ENCODE data around the gene ADAM12.

DNA sequence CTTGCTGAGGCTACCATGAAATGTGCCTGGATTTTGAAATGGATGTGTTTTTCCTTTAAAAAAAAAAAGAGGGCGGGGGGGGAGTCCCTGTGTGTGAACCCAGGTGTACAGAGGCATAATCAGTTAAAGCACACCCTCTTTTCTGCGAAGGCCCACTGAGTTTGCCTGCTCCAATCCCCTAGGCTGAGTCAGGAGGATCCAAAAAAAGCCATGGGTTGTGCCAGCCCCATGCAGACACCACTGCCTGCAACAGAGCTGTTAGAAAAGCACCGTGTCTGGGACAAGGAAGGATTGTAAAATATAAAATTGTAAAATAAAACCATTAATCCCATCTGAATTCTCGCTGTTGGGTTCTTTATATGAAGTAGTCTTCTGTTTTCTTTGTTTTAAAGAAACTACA is 217.9 kb downstream of the ADAM12 start:
- TF ChIP-seq, protein P1, sequence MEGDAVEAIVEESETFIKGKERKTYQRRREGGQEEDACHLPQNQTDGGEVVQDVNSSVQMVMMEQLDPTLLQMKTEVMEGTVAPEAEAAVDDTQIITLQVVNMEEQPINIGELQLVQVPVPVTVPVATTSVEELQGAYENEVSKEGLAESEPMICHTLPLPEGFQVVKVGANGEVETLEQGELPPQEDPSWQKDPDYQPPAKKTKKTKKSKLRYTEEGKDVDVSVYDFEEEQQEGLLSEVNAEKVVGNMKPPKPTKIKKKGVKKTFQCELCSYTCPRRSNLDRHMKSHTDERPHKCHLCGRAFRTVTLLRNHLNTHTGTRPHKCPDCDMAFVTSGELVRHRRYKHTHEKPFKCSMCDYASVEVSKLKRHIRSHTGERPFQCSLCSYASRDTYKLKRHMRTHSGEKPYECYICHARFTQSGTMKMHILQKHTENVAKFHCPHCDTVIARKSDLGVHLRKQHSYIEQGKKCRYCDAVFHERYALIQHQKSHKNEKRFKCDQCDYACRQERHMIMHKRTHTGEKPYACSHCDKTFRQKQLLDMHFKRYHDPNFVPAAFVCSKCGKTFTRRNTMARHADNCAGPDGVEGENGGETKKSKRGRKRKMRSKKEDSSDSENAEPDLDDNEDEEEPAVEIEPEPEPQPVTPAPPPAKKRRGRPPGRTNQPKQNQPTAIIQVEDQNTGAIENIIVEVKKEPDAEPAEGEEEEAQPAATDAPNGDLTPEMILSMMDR (IDR thresholded peaks at IDR 0.05; ENCODE audit: borderline replicate concordance, extremely low read depth, low read length, poor library complexity, severe bottlenecking): no peak
- no peak for TF ChIP-seq EZH2 (IDR thresholded peaks at IDR 0.05; ENCODE audit: borderline replicate concordance, low read depth, low read length, severe bottlenecking)
